GM06990 (cell line): ENCODE results near the gene GBGT1.
A peak's percentile ranks its signal among the peaks of the same experiment; 100 is the strongest.

Source experiments
- DNase-seq: peaks from one replicate; pipeline ENCODE4 v3.0.0-alpha.2; 2011; ENCODE audit not compliant: insufficient read length; ENCODE audit errors: extremely low read depth
- H3K27me3 ChIP-seq: replicated peaks from 2 replicates; pipeline ENCODE4 v1.6.0; 2011; ENCODE audit warnings: low read length; ENCODE audit not compliant: control insufficient read depth, insufficient read depth
- H3K36me3 ChIP-seq: 2 replicates; pipeline ENCODE4 v1.5.1; 2011; ENCODE audit warnings: low read length; ENCODE audit not compliant: control insufficient read depth, insufficient read depth
- H3K4me3 ChIP-seq: replicated peaks from 2 replicates; pipeline ENCODE4 v1.5.1; 2011; ENCODE audit warnings: low read depth, mild to moderate bottlenecking, control low read depth, low read length
- TF ChIP-seq, protein P1 (sequence below): IDR thresholded peaks from 2 replicates; pipeline ENCODE4 v1.5.1; 2011; ENCODE audit warnings: low read length, control low read depth, mild to moderate bottlenecking, inconsistent platforms; ENCODE audit not compliant: insufficient read depth, poor library complexity, severe bottlenecking

GBGT1 gene

DNA sequence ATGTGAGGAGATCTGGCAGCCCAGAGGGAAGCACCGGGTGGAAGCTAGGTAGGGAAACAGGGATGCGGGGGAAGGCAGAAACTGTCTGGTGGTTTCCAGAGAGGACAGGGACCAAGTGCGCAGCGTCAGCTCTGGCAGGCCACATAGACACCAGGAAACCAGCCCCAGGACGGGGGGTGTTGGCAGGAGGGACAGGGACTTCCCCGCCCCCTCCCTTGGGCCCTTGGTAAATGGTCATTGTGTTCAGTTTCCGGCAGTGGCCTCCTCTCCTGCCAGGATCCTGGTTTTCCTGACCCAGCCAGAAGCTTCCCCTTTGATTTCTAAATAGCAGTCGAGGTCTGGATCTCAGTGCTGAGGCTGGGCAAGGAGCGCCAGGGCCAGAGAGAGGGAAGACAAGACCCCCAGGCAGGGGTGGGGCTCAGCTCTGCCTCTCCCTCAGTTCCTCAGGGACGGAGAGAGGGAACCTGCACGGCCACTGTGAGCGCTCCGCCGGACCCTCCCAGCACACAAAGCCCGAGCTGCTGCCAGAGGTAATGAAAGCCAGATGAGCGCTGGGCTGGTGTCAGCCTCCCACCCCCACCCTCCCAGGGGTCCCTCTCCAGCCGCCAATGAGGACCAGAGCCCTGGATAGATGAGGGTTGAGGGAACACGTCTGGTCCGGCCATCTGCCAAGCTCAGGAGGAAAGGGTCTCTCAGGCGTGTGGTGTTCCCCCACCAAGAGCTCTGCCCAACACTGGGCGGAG is 44.4 kb downstream of the GBGT1 start:
- H3K27me3 ChIP-seq: no peaks in the 10 kb centered on the region
- no peak for DNase-seq
- TF ChIP-seq, protein P1, sequence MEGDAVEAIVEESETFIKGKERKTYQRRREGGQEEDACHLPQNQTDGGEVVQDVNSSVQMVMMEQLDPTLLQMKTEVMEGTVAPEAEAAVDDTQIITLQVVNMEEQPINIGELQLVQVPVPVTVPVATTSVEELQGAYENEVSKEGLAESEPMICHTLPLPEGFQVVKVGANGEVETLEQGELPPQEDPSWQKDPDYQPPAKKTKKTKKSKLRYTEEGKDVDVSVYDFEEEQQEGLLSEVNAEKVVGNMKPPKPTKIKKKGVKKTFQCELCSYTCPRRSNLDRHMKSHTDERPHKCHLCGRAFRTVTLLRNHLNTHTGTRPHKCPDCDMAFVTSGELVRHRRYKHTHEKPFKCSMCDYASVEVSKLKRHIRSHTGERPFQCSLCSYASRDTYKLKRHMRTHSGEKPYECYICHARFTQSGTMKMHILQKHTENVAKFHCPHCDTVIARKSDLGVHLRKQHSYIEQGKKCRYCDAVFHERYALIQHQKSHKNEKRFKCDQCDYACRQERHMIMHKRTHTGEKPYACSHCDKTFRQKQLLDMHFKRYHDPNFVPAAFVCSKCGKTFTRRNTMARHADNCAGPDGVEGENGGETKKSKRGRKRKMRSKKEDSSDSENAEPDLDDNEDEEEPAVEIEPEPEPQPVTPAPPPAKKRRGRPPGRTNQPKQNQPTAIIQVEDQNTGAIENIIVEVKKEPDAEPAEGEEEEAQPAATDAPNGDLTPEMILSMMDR: no peak
- H3K36me3 ChIP-seq: peaks cover 2% of the 10 kb centered on the region; the same call in 1 of the 2 replicates
- peak overlapping the region; percentile 76; the same call in 1 of the 2 replicates for H3K4me3 ChIP-seq

DNA sequence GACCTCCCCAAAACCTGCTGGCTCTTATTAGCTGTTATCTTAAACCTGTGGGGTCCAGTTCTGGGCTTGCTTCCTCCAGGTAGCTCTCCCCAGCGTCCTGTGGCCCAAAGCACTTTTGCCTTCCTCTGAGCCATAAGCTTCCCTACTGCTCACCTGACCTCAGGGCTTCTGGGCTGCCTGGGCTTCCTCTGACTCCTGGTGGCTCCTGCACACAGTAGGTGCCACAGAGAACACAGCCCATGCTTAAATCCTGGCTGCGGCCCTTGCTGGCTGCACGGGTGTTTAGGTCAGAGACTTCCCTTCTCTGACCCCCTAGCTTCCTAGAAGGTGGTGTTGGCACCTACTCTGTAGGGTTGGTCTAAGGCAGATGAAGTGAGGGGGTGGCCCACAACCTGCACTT is 45.1 kb downstream of the GBGT1 start:
- no peak for DNase-seq
- Histone ChIP-seq H3K27me3 (no peaks in the 10 kb centered on the region), H3K36me3 (peaks cover 2% of the 10 kb centered on the region; the same call in 1 of the 2 replicates), H3K4me3 (no peak overlapping the region)
- TF ChIP-seq, protein P1: no peak

DNA sequence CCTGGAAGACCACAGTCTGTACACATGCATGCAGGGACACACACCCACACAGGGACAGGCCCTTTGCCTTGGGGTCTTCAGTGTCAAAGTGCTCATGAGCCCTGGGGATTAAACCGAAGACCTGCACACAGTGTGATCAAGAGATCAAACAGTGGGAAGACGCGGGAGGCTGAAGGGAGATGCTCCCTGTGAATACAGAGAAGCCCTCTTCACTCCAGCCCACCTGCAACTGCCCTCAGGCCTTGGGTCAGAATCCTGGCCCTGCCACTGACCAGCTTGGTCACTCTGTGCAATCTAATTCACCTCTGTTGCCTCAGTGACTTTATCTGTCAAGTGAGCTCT is 45.6 kb downstream of the GBGT1 start:
- Histone ChIP-seq H3K27me3 (no peaks in the 10 kb centered on the region), H3K36me3 (peaks cover 2% of the 10 kb centered on the region; the same call in 1 of the 2 replicates), H3K4me3 (no peak overlapping the region)
- DNase-seq: no peak
- TF ChIP-seq, protein P1: no peak

DNA sequence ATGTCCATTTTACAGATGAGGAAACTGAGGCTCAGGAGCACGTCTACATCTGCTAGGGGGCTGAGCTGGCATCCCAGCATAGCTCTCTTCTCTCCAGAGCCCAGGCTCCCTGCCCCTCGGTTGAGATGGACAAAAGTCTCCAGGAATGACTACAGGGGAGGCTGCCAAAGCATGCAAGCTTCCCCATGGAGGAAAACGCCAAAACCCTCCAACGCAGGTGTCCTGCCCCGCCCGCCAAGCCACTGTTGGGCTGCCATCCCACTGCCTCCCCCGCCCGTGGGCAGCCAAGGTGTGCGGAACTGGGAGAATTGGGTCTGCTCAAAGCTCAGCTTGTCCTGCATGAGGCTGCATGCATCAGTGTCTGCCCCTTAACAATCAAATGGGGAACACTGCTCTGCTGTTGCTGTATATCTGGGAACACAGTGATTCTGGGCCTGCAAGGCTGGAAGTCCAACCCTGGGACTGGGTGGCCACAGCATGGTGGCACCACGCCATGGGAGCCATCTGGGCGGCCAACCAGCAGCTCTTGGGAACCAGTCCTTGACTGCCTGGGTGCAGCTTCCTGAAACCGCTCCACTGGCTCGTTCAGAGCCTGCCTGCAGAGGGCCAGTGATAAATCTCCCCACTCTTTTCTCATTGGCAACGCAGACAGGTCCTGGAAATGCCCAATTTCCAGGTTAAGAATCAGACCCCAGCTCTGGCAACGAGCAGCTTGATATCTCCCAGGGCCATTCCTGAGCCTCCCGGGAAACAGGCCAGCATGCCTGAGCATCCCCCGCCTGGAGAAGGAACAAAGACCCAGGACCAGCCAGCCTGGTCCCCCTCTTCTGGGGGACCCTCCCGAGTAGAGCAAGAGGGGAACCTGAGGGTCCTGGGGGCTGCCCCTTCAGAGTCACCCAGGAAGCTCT is 46.2 kb downstream of the GBGT1 start:
- no peaks in the 10 kb centered on the region for H3K27me3 ChIP-seq
- peaks cover 2% of the 10 kb centered on the region; the same call in 1 of the 2 replicates for H3K36me3 ChIP-seq
- DNase-seq: no peak
- TF ChIP-seq, protein P1: no peak
- H3K4me3 ChIP-seq: no peak overlapping the region; the same call in 1 of the 2 replicates

DNA sequence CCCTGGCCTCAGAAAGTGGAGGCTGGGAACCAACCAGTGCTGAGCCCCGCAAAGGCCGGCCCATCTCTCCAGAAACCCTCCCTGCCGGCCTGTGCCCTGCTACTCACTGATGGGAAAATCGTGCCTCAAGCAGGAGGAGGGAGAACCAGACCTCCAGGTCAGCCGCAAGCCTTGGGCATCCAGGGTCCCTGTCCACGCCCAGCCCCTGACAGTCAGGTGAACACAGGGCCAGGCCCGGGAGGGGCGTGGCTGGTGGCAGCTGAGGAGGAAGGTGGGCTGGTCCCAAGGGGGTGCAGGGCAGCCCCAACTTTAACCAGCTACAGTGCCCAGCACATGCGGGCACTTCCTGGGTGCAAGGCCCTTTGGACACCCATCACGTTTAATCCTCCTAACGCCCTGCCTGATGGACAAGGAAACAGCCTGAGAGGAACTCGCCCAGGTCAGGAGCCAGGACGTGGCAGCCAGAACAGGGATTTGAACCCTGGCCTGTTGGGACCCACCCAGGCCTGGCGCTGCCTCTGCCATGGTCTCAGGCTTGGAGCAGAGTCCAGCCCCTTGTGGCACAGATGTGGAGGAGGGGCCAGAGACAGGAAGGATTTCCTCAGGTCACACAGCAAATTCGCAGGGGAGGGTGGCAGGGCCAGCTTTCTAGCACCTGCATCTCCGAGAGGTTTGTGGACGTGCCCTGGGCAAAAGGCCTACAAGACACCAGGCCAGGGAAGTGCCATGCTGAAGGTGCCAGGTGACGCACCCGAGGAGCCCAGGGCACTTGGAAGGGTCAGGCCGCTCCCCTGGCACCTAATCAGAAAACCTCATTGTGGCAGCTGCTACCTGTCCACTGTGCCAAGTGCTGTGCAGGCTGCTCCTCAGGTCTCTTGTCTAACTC is 47.1 kb downstream of the GBGT1 start:
- DNase-seq: no peak
- Histone ChIP-seq H3K4me3 (peak overlapping the region; percentile 68), H3K27me3 (no peaks in the 10 kb centered on the region), H3K36me3 (peaks cover 6% of the 10 kb centered on the region)
- TF ChIP-seq, protein P1: no peak
